NCI-H128 (cell line): ENCODE measurements around the gene FBXW11.

ENCODE experiments used
- DNase-seq: peaks from one replicate; lab custom pipeline; 2025; ENCODE audit not compliant: unreplicated experiment; lab: John Stamatoyannopoulos, UW

Gene FBXW11

GRCh38 chr5:172006321-172007174 is at the start of gene FBXW11:
Gene FBXW11, minus strand, starts transcription at chr5:172006638. Its CDS starts 136 bp downstream, at chr5:172006502.
- DNase-seq: peak; percentile 86

GRCh38 chr5:172055996-172056395 is 49.6 kb upstream of the FBXW11 start:
- DNase-seq: no peak

- DNase-seq: no peak
Observed at GRCh38 chr5:172055421-172055820, 49.0 kb upstream of the FBXW11 start.

- DNase-seq: no peak
Observed at GRCh38 chr5:172054611-172055153, 48.2 kb upstream of the FBXW11 start.

GRCh38 chr5:172052450-172053236 is 46.2 kb upstream of the FBXW11 start:
- no peak for DNase-seq

- DNase-seq: no peak
Observed at GRCh38 chr5:172051643-172052339, 45.4 kb upstream of the FBXW11 start.

GRCh38 chr5:172050080-172050479 is 43.6 kb upstream of the FBXW11 start:
- no peak for DNase-seq

GRCh38 chr5:172049226-172049796 is 42.9 kb upstream of the FBXW11 start:
- DNase-seq: no peak

- no peak for DNase-seq
Observed at GRCh38 chr5:172048539-172049101, 42.2 kb upstream of the FBXW11 start.

- no peak for DNase-seq
Observed at GRCh38 chr5:172048170-172048422, 41.7 kb upstream of the FBXW11 start.

- no peak for DNase-seq
Observed at GRCh38 chr5:172046593-172046992, 40.2 kb upstream of the FBXW11 start.

GRCh38 chr5:172045315-172045632 is 38.8 kb upstream of the FBXW11 start:
- DNase-seq: no peak

- DNase-seq: no peak
Observed at GRCh38 chr5:172044631-172045314, 38.3 kb upstream of the FBXW11 start.

GRCh38 chr5:172043865-172044264 is 37.4 kb upstream of the FBXW11 start:
- DNase-seq: no peak

- no peak for DNase-seq
Observed at GRCh38 chr5:172042183-172042582, 35.7 kb upstream of the FBXW11 start.

GRCh38 chr5:172038167-172038566 is 31.7 kb upstream of the FBXW11 start:
- DNase-seq: no peak

GRCh38 chr5:172035049-172035448 is 28.6 kb upstream of the FBXW11 start:
- DNase-seq: no peak

GRCh38 chr5:172031894-172032461 is 25.5 kb upstream of the FBXW11 start:
- no peak for DNase-seq

GRCh38 chr5:172029876-172030275 is 23.4 kb upstream of the FBXW11 start:
- no peak for DNase-seq

- DNase-seq: no peak
Observed at GRCh38 chr5:172028167-172028566, 21.7 kb upstream of the FBXW11 start.
